HepG2 (cell line): Measurements from ENCODE around the gene METTL16. TPM values are rescaled to one million over a fixed set of nuclear protein-coding genes. Genes with fewer than 3 reads are reported as not detected.

Source experiments
- ATAC-seq: fragments of 200-7000 bp; cut with Tn5 transposase; 3 replicates; pipeline ENCODE4 v1.9.1; 2020; ENCODE audit warnings: mild to moderate bottlenecking, moderate library complexity
- BruUV-seq: library from RNA; stranded (reverse); fragments of 400-500 nt; replicated peaks from 2 replicates; lab custom pipeline; 2021; lab: Mats Ljungman, UMichigan
- CTCF ChIA-PET: fragments of 300-600 bp; formaldehyde crosslinking; extraction: SDS; loops from one replicate; lab custom pipeline; 2021; ENCODE audit warnings: low total read pairs, inconsistent platforms, low intra/inter-chr PET ratio; lab: Yijun Ruan, JAX
- POLR2A ChIA-PET: fragments of 350-600 bp; sonication (Branson Sonifier 250); formaldehyde crosslinking; loops from one replicate; lab custom pipeline; 2020; ENCODE audit warnings: antibody characterized with exemption, inconsistent platforms; lab: Yijun Ruan, JAX
- DNase-seq: peaks from one replicate; pipeline ENCODE4 v3.0.0-alpha.2; 2015; ENCODE audit warnings: low spot score
- FAIRE-seq: peaks from 3 replicates; lab custom pipeline; 2011; peaks lifted over from hg19 to GRCh38; lab: Jason Lieb, UNC
- H2AFZ ChIP-seq: one replicate; pipeline ENCODE4 v1.6.1; 2011; ENCODE audit warnings: low read length, inconsistent platforms
- H3K27ac ChIP-seq: fragments of 300-600 bp; 3 replicates; pipeline ENCODE4 v1.8.0; 2011; ENCODE audit warnings: mixed run types, mild to moderate bottlenecking, mixed read lengths, low read length, inconsistent platforms; ENCODE audit not compliant: insufficient read depth; ENCODE audit errors: extremely low read length
- H3K27me3 ChIP-seq, 2 experiments: fragments of 200-600 bp in 1 of 2; 2 replicates in 1 of 2; 3 replicates in 1 of 2; pipeline versions ENCODE4 v1.6.0 to v1.8.0; 2011; ENCODE audit warnings: low read length in 2 of 2, mild to moderate bottlenecking in 2 of 2, moderate library complexity in 2 of 2, inconsistent platforms in 1 of 2; ENCODE audit not compliant: insufficient read depth in 2 of 2, control insufficient read depth in 1 of 2
- H3K36me3 ChIP-seq, 2 experiments: fragments of 200-600 bp in 1 of 2; replicated peaks in 1 of 2; 2 replicates in 1 of 2; 3 replicates in 1 of 2; pipeline versions ENCODE4 v1.5.1 to v1.8.0; 2011; ENCODE audit warnings: low read length in 2 of 2, inconsistent platforms in 1 of 2; ENCODE audit not compliant: insufficient read depth in 2 of 2, control insufficient read depth in 1 of 2
- H3K4me1 ChIP-seq: 2 replicates; pipeline ENCODE4 v1.5.1; 2012; ENCODE audit warnings: low read length, inconsistent platforms; ENCODE audit not compliant: insufficient read depth
- H3K4me2 ChIP-seq: 2 replicates; pipeline ENCODE4 v1.6.0; 2011; ENCODE audit warnings: low read depth, low read length, inconsistent platforms
- H3K4me3 ChIP-seq, 3 experiments: fragments of 200-600 bp in 1 of 3; sonication (generic), shearing (Covaris generic) in 1 of 3; replicated peaks in 1 of 3; 2 replicates each; pipeline ENCODE4 v1.5.1; 2011 to 2016; ENCODE audit warnings: low read length in 3 of 3, inconsistent platforms in 2 of 3, low read depth in 2 of 3, mild to moderate bottlenecking in 2 of 3, control low read depth in 1 of 3, mixed read lengths in 1 of 3; ENCODE audit not compliant: insufficient read depth in 1 of 3
- H3K79me2 ChIP-seq: one replicate; pipeline ENCODE4 v1.6.1; 2011; ENCODE audit warnings: low read length, inconsistent platforms; ENCODE audit not compliant: insufficient read depth
- H3K9ac ChIP-seq: 2 replicates; pipeline ENCODE4 v1.6.0; 2011; ENCODE audit warnings: mild to moderate bottlenecking, low read depth, low read length, inconsistent platforms; ENCODE audit not compliant: insufficient read depth
- H3K9me3 ChIP-seq: 2 replicates; pipeline ENCODE4 v1.5.1; 2012; ENCODE audit warnings: mild to moderate bottlenecking, low read length
- H4K20me1 ChIP-seq: 2 replicates; pipeline ENCODE4 v1.6.0; 2011; ENCODE audit warnings: inconsistent platforms, mild to moderate bottlenecking, low read length, moderate library complexity; ENCODE audit not compliant: insufficient read depth
- ARNT ChIP-seq: fragments of 450-650 bp; IDR thresholded peaks from 2 replicates; pipeline ENCODE4 v1.6.1; 2017
- CREB3 ChIP-seq: sonication (generic); formaldehyde crosslinking; IDR thresholded peaks from 2 replicates; pipeline ENCODE4 v1.5.0; 2020; ENCODE audit warnings: missing genetic modification reagents
- HOXD1 ChIP-seq: sonication (generic); formaldehyde crosslinking; IDR thresholded peaks from 2 replicates; pipeline ENCODE4 v1.5.0; 2020; ENCODE audit warnings: missing genetic modification reagents
- MYNN ChIP-seq: sonication (generic); formaldehyde crosslinking; IDR thresholded peaks from 2 replicates; pipeline ENCODE4 v1.4.0; 2020; ENCODE audit warnings: mild to moderate bottlenecking, low read depth, missing genetic modification reagents
- PHF21A ChIP-seq: sonication (generic); formaldehyde crosslinking; IDR thresholded peaks from 2 replicates; pipeline ENCODE4 v1.5.0; 2020; ENCODE audit warnings: mild to moderate bottlenecking, missing genetic modification reagents
- RXRA ChIP-seq: sonication (generic); formaldehyde crosslinking; IDR thresholded peaks from 2 replicates; pipeline ENCODE4 v1.5.1; 2020; ENCODE audit warnings: missing genetic modification reagents
- SMAD1 ChIP-seq: sonication (generic); formaldehyde crosslinking; IDR thresholded peaks from 2 replicates; pipeline ENCODE4 v1.4.0; 2020; ENCODE audit warnings: missing genetic modification reagents, low read depth, mild to moderate bottlenecking, borderline replicate concordance
- TARDBP ChIP-seq: sonication (generic); formaldehyde crosslinking; IDR thresholded peaks from 2 replicates; pipeline ENCODE4 v1.8.0; 2022; ENCODE audit warnings: mild to moderate bottlenecking, missing genetic modification reagents
- THYN1 ChIP-seq: sonication (generic); formaldehyde crosslinking; IDR thresholded peaks from 2 replicates; pipeline ENCODE4 v1.8.1; 2023; ENCODE audit warnings: low read depth, mild to moderate bottlenecking, moderate library complexity, missing genetic modification reagents, borderline replicate concordance
- ZBTB44 ChIP-seq: sonication (generic); formaldehyde crosslinking; IDR thresholded peaks from 2 replicates; pipeline ENCODE4 v1.4.0; 2020; ENCODE audit warnings: missing genetic modification reagents
- ZFP41 ChIP-seq: sonication (generic); formaldehyde crosslinking; IDR thresholded peaks from 2 replicates; pipeline ENCODE4 v1.4.0; 2020; ENCODE audit warnings: mild to moderate bottlenecking, missing genetic modification reagents, borderline replicate concordance
- ZNF225 ChIP-seq: sonication (generic); formaldehyde crosslinking; IDR thresholded peaks from 2 replicates; pipeline ENCODE4 v1.4.0; 2020; ENCODE audit warnings: mild to moderate bottlenecking, missing genetic modification reagents
- ZNF232 ChIP-seq: sonication (generic); formaldehyde crosslinking; IDR thresholded peaks from 2 replicates; pipeline ENCODE4 v1.4.0; 2020; ENCODE audit warnings: missing genetic modification reagents, borderline replicate concordance
- ZNF678 ChIP-seq: sonication (generic); formaldehyde crosslinking; IDR thresholded peaks from 2 replicates; pipeline ENCODE4 v1.4.0; 2020; ENCODE audit warnings: mild to moderate bottlenecking, missing genetic modification reagents
- ZNF75D ChIP-seq: sonication (generic); formaldehyde crosslinking; IDR thresholded peaks from 2 replicates; pipeline ENCODE4 v1.8.1; 2023; ENCODE audit warnings: missing genetic modification reagents, mild to moderate bottlenecking, borderline replicate concordance
- WGBS: methylation state at CpG from one replicate; pipeline ENCODE4 v1.1.6; 2017; ENCODE audit warnings: low lambda C conversion rate; 5-methylcytosine and 5-hydroxymethylcytosine counted together
- in situ Hi-C: cut with HindIII; loops from 2 replicates; pipeline ENCODE4 v1.10.0; 2017; ENCODE audit warnings: low pct_unique_long_range_greater_than_20kb; ENCODE audit not compliant: extremely low pct_ligation_motif_present
- intact Hi-C: fragments of 100-400 bp; cut with micrococcal nuclease; formaldehyde crosslinking; loops from one replicate; pipeline ENCODE4 v1.10.0; 2022; ENCODE audit not compliant: unreplicated experiment
- polyA plus RNA-seq, 8 experiments: library from polyadenylated mRNA; depleted of rRNA in 3 of 8; stranded (reverse) in 7 of 8; unstranded in 1 of 8; fragments of >200 nt; fragmentation: Illumina TruSeq in 4 of 8; extraction: Trizol in 4 of 8; gene quantifications; 2 replicates each; pipeline versions ENCODE4 v1.2.1 to v1.2.3, GENCODE V29; 2011 to 2016; ENCODE audit warnings: low read depth in 4 of 8, missing spikeins in 1 of 8, mixed read lengths in 1 of 8; ENCODE audit not compliant: insufficient read depth in 1 of 8
- total RNA-seq, 5 experiments: library from RNA; depleted of rRNA; stranded (reverse); fragments of >200 nt; fragmentation: Illumina TruSeq; extraction: Trizol; gene quantifications; 2 replicates each; pipeline ENCODE4 v1.2.3, GENCODE V29; 2016; ENCODE audit warnings: low read depth in 1 of 5

METTL16 gene
- total and polyA plus RNA-seq, 2 of the 13 experiments (the other 11 are each of a cell fraction or from before 2014, with no cell fraction given) = 11.6 to 18.5 TPM

- DNase-seq = no peak
- TF ChIP-seq MYNN (no peak), ZFP41 (CRISPR knock-in tag) (no peak), ZNF678 (CRISPR knock-in tag) (no peak)
- TF ChIP-seq, all 625 proteins: peak for 0
- H2AFZ ChIP-seq = no peak overlapping the region
- BruUV-seq = no TSS peak
- no peak overlapping the region for H3K27ac ChIP-seq
- H3K36me3 ChIP-seq = peaks cover 6 to 19% of the 10 kb centered on the region in 2 experiments; a peak in 4 of 5 replicates
- in situ Hi-C loops (no loop called here), intact Hi-C loops (no loop called here)
- CTCF ChIA-PET = no interaction called here
- 97% methylated on average over 6 of the region's 6 CpGs for WGBS
- ATAC-seq (no peak), FAIRE-seq (no peak)
- H3K9me3 ChIP-seq = no peaks in the 10 kb centered on the region
- H3K4me1 ChIP-seq = no peaks in the 10 kb centered on the region
- H4K20me1 ChIP-seq = no peaks in the 10 kb centered on the region
- no peak overlapping the region for H3K4me2 ChIP-seq
- H3K27me3 ChIP-seq = no peaks in the 10 kb centered on the region
- H3K9ac ChIP-seq = no peak overlapping the region
- no peaks in the 10 kb centered on the region for H3K79me2 ChIP-seq
- POLR2A ChIA-PET = no interaction called here
- H3K4me3 ChIP-seq = no peak overlapping the region
Observed at GRCh38 chr17:2452216-2452750, 59.4 kb downstream of the METTL16 start.

GRCh38 chr17:2450016-2450650, 61.6 kb downstream of the METTL16 start:
- in situ Hi-C loops (no loop called here), intact Hi-C loops (no loop called here)
- Histone ChIP-seq H3K79me2 (no peaks in the 10 kb centered on the region), H3K4me3 (no peak overlapping the region), H3K27ac (no peak overlapping the region), H3K9ac (no peak overlapping the region), H3K27me3 (no peaks in the 10 kb centered on the region), H3K9me3 (no peaks in the 10 kb centered on the region), H3K4me2 (no peak overlapping the region), H4K20me1 (no peaks in the 10 kb centered on the region), H3K36me3 (peaks cover 0 to 9% of the 10 kb centered on the region in 2 experiments; a peak in 1 of 5 replicates), H3K4me1 (no peaks in the 10 kb centered on the region), H2AFZ (no peak overlapping the region)
- FAIRE-seq (no peak), ATAC-seq (no peak), DNase-seq (no peak)
- TSS peak; percentile 25 for BruUV-seq
- POLR2A ChIA-PET = no interaction called here
- CTCF ChIA-PET = no interaction called here
- 97% methylated on average over 5 of the region's 5 CpGs for WGBS
- TF ChIP-seq CREB3 (CRISPR knock-in tag) (no peak), PHF21A (CRISPR knock-in tag) (no peak), ZBTB44 (CRISPR knock-in tag) (no peak), THYN1 (CRISPR knock-in tag) (no peak), HOXD1 (no peak), ARNT (no peak), ZNF225 (CRISPR knock-in tag) (no peak), RXRA (CRISPR knock-in tag) (no peak), ZNF232 (CRISPR knock-in tag) (no peak), ZNF75D (no peak), SMAD1 (CRISPR knock-in tag) (no peak), TARDBP (no peak)
